Measurements from ENCODE around the gene COBL. TPM values are rescaled to one million over a fixed set of nuclear protein-coding genes. Genes with fewer than 3 reads are reported as not detected.
"Not testable (repeated sequence)": the region's sequence is repeated elsewhere in the genome, so short reads cannot be mapped to it uniquely, and the experiment has no call there.

Gene COBL
- total RNA-seq, 2 experiments from 2014 or later = not detected

- peaks cover 4% of the 10 kb centered on the region for H3K4me1 Mint-ChIP-seq
- ChIA-PET POLR2A (no interaction called here), CTCF (interaction anchor here (0.7 kb wide), 1 partner anchor 9 kb away, joined by 3 read pairs; no protein-coding TSS in a partner anchor)
- no peak overlapping the region for H3K27ac Mint-ChIP-seq
- no peaks in the 10 kb centered on the region for H3K9me3 Mint-ChIP-seq
- DNase-seq = no peak
- no peaks in the 10 kb centered on the region for H3K36me3 Mint-ChIP-seq (ENCODE audit: low read depth)
- H3K27me3 Mint-ChIP-seq = no peaks in the 10 kb centered on the region
- no peak overlapping the region for H3K4me3 Mint-ChIP-seq
Measured at GRCh38 chr7:51013218-51013786, 303.3 kb downstream of the COBL start.

DNA sequence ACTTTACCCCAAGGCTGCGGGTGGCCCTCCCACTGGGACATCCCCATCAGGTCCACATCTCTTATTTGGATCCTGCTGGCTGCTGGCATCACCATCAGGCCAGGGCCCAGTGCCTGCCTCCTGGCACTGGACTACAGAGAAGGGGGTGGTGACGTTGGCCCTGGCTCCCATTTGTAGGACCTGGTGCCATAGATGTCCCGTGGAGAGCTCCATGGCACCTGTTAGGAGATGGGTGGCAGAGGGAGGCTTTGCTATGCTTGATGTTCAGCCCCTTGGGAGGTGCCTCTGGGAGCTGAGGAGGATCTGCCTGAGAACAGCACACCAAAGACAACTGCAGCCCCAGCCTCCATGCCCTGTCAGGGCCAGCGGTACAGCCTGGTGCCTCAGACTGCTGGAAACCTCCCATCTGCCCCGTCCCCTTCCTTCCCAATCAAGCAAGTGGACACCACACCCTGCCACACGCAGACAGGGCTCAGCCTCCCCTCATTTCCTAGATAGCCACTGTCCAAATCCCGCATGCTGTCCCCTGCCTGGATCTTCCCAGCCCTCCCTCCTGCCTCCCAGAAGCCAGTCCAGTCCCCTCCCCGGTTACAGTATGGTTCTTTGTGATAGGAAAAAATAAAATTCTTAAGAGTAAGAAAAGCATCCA, 303.9 kb downstream of the COBL start:
- no peaks in the 10 kb centered on the region for H3K4me1 Mint-ChIP-seq
- no peak for DNase-seq
- CTCF ChIA-PET = no interaction called here
- H3K9me3 Mint-ChIP-seq = no peaks in the 10 kb centered on the region
- H3K27me3 Mint-ChIP-seq = no peaks in the 10 kb centered on the region
- POLR2A ChIA-PET = no interaction called here
- H3K4me3 Mint-ChIP-seq = no peak overlapping the region
- no peak overlapping the region for H3K27ac Mint-ChIP-seq
- no peaks in the 10 kb centered on the region for H3K36me3 Mint-ChIP-seq (ENCODE audit: low read depth)

DNA sequence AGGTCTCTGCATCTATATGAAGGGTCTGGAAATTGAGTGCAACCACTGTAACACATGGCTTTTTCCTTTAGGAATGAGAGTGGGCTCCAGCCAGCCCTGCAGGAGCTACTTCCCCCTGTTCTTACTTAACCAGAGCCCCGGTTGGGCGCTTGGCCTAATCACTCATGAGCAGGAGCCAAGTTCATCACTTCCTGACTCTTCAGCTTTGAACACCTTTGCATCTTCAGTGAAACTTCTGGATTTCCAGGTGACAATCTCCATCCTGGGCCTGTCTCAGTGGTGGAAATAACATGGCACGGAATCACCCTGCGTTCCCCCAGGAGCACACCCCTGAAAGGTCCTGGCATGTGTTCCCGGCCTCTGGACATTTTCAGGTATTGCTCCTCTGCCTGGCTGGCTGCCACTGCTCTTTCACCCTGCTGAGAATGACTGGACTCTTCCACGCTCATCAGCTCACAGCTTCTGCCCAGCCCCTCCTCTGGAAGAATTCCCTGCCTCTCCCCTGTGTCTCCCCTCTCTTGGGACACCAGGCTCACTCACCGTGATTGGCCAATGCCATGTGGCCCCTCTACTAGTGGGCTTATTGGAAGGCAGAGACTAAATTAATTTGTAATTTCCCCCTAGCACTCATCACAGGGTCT, 304.8 kb downstream of the COBL start:
- no peaks in the 10 kb centered on the region for H3K36me3 Mint-ChIP-seq (ENCODE audit: low read depth)
- no peaks in the 10 kb centered on the region for H3K4me1 Mint-ChIP-seq
- ChIA-PET CTCF (interaction anchor here (0.6 kb wide), 1 partner anchor 439 kb away, joined by 3 read pairs; no protein-coding TSS in a partner anchor), POLR2A (no interaction called here)
- H3K9me3 Mint-ChIP-seq = no peaks in the 10 kb centered on the region
- H3K4me3 Mint-ChIP-seq = no peak overlapping the region
- DNase-seq = no peak
- no peaks in the 10 kb centered on the region for H3K27me3 Mint-ChIP-seq
- no peak overlapping the region for H3K27ac Mint-ChIP-seq

DNA sequence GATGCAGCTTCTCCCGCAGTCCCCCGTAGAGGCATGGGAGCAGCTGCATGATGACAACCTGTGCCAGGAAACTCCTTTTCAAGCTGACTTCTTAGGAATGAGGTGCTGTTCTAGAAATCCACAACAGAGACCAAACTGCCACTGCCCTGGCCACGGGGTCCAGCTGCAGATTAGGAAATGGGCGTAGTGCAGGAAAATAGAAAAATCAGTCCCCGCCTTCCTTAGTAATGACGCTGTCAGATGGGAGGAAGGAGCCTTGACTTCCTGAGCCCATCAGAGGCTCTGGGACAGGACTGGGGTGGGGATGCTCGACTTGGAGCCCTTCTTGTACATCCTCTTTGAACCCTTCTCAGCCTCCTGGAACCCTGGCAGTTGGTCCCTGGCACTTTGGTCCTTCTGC, 306.1 kb downstream of the COBL start:
- H3K36me3 Mint-ChIP-seq (ENCODE audit: low read depth) = no peaks in the 10 kb centered on the region
- CTCF ChIA-PET = interaction anchor here (1.3 to 1.6 kb wide), 2 partner anchors 10 to 132 kb away, joined by 3 read pairs; no protein-coding TSS in a partner anchor
- no peak overlapping the region for H3K4me3 Mint-ChIP-seq
- POLR2A ChIA-PET = no interaction called here
- no peak for DNase-seq
- no peaks in the 10 kb centered on the region for H3K27me3 Mint-ChIP-seq
- no peaks in the 10 kb centered on the region for H3K4me1 Mint-ChIP-seq
- H3K9me3 Mint-ChIP-seq = no peaks in the 10 kb centered on the region
- H3K27ac Mint-ChIP-seq = no peak overlapping the region

DNA sequence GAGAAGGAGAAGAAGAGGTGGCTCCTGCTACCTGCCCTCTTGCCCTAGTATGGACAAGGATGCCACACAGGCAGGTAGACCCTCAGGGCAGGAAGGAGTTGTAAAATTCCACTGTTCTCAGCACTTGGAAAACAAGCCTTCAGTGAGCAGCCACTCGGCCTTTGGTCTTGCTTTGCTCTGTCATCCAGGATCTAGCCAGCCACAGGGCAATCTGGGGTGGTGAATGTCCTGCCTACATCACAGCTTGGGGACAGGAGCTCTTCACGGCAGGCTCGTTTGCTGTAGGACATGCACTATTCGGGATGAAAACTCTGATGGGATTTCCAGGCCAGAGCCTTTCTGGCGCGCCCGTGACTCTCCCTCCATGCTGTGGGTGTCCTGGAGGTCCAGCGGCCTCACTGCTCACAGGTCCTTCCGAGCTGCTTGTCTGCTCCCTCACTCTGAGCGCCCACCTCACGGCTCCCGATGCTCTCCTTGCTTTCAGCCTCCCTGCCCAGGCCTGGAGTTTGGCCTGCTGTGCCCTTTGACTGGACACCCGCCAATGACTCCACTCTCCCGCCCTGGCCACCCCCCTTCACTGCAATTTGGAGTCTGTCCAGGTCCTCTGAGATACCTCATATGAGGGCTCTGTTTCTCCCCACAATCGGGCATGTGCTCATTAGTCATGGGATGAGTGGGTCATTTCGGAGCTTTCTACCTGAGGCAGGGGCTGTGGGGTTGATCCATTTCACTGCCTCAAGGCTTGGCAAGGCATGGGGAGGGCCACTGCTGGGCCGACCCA, 306.7 kb downstream of the COBL start:
- Mint-ChIP-seq H3K4me3 (no peak overlapping the region), H3K36me3 (ENCODE audit: low read depth) (no peaks in the 10 kb centered on the region), H3K4me1 (no peaks in the 10 kb centered on the region), H3K9me3 (no peaks in the 10 kb centered on the region), H3K27ac (no peak overlapping the region), H3K27me3 (peaks cover 2% of the 10 kb centered on the region)
- no peak for DNase-seq
- ChIA-PET POLR2A (no interaction called here), CTCF (interaction anchor here (1.3 to 1.6 kb wide), 2 partner anchors 9 to 133 kb away, joined by 3 read pairs; no protein-coding TSS in a partner anchor)

- Mint-ChIP-seq H3K4me1 (no peaks in the 10 kb centered on the region), H3K9me3 (no peaks in the 10 kb centered on the region), H3K36me3 (ENCODE audit: low read depth) (no peaks in the 10 kb centered on the region), H3K27me3 (peaks cover 6% of the 10 kb centered on the region), H3K27ac (no peak overlapping the region), H3K4me3 (no peak overlapping the region)
- POLR2A ChIA-PET = no interaction called here
- DNase-seq = no peak
- CTCF ChIA-PET = interaction anchor here (0.6 to 1.4 kb wide), 2 partner anchors 14 to 296 kb away, joined by 3 to 4 read pairs; no protein-coding TSS in a partner anchor
Measured at GRCh38 chr7:51007551-51008505, 308.8 kb downstream of the COBL start.

- CTCF ChIA-PET = no interaction called here
- Mint-ChIP-seq H3K4me1 (no peaks in the 10 kb centered on the region), H3K4me3 (no peak overlapping the region), H3K9me3 (no peaks in the 10 kb centered on the region), H3K36me3 (ENCODE audit: low read depth) (no peaks in the 10 kb centered on the region), H3K27ac (no peak overlapping the region), H3K27me3 (peaks cover 6% of the 10 kb centered on the region)
- no peak for DNase-seq
- POLR2A ChIA-PET = no interaction called here
Measured at GRCh38 chr7:51006483-51007235, 309.9 kb downstream of the COBL start.

DNA sequence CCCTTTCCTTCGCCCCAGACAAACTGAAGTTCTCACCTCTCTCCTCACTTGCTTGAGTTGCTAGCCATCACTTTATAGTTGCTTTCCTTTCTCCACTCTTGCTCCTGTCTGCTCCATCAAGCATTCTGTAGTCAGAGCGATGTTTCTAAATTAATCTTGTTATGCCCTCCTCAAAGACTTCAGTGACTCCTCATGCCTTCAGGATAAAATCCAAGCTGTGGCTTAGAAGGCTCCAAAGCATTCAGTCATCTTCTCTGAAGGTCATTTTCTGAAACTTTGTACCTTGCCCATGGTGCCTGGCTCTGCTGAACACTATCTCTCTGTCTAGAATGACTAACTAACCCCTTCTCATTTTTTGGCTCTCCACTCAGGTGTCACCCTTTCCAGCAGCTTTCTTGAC, 311.5 kb downstream of the COBL start:
- DNase-seq = no peak
- Mint-ChIP-seq H3K4me1 (no peaks in the 10 kb centered on the region), H3K27ac (no peak overlapping the region), H3K4me3 (no peak overlapping the region), H3K9me3 (peaks cover 3% of the 10 kb centered on the region), H3K27me3 (peaks cover 6% of the 10 kb centered on the region), H3K36me3 (ENCODE audit: low read depth) (no peaks in the 10 kb centered on the region)
- POLR2A ChIA-PET = no interaction called here
- CTCF ChIA-PET = interaction anchor here (1.0 kb wide), 1 partner anchor 26 kb away, joined by 3 read pairs; no protein-coding TSS in a partner anchor

DNA sequence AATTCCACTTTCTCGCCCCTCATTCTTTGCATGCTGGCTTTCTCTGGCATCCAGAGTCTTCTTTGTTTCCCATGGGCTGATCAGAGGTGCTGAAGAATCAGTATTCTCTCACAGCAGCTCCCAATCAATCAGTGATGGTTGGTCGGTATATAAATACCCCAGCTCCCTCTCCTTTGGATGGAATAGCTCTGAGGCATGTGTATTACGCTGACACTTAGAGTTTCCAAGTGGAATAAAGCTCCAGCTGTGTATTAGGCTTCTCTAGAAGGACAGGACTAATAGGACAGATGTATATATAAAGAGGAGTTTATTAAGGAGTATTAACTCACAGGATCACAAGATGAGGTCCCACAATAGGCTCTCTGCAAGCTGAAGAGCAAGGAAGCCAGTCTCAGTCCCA, 315.7 kb downstream of the COBL start:
- ChIA-PET POLR2A (no interaction called here), CTCF (interaction anchor here (1.1 kb wide), 1 partner anchor 9 kb away, joined by 3 read pairs; no protein-coding TSS in a partner anchor)
- no peak for DNase-seq
- H3K9me3 Mint-ChIP-seq = peaks cover 3% of the 10 kb centered on the region
- H3K4me3 Mint-ChIP-seq = no peak overlapping the region
- H3K27me3 Mint-ChIP-seq = peaks cover 6% of the 10 kb centered on the region
- H3K36me3 Mint-ChIP-seq (ENCODE audit: low read depth) = no peaks in the 10 kb centered on the region
- no peak overlapping the region for H3K27ac Mint-ChIP-seq
- no peaks in the 10 kb centered on the region for H3K4me1 Mint-ChIP-seq

GRCh38 chr7:50994753-50995319, 321.8 kb downstream of the COBL start:
- H3K27me3 Mint-ChIP-seq = peaks cover 2% of the 10 kb centered on the region
- no peaks in the 10 kb centered on the region for H3K4me1 Mint-ChIP-seq
- no peak overlapping the region for H3K4me3 Mint-ChIP-seq
- DNase-seq = no peak
- no peak overlapping the region for H3K27ac Mint-ChIP-seq
- ChIA-PET CTCF (interaction anchor here (0.7 kb wide), 1 partner anchor 194 kb away, joined by 4 read pairs; no protein-coding TSS in a partner anchor), POLR2A (no interaction called here)
- peaks cover 3% of the 10 kb centered on the region for H3K9me3 Mint-ChIP-seq
- no peaks in the 10 kb centered on the region for H3K36me3 Mint-ChIP-seq (ENCODE audit: low read depth)

DNA sequence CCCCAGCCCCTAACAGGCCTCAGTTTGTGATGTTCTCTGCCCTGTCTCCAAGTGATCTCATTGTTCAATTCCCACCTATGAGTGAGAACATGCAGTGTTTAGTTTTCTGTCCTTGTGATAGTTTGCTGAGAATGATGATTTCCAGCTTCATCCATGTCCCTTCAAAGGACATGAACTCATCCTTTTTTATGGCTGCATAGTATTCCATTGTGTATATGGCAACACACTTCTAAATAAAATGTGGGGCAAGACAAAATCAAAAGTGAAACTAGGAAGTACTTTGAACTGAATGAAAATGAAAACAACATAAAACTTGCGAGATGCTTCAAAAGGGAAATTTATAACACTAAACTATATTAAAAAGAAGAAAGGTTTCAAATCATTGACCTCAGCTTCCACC, 326.4 kb downstream of the COBL start:
- H3K36me3 Mint-ChIP-seq (ENCODE audit: low read depth); CTCF ChIA-PET; H3K27ac Mint-ChIP-seq; DNase-seq; H3K4me1 Mint-ChIP-seq; POLR2A ChIA-PET; H3K9me3 Mint-ChIP-seq; H3K27me3 Mint-ChIP-seq; H3K4me3 Mint-ChIP-seq: not testable (repeated sequence)
